ENCODE results near the gene ERP29.
"Not testable (repeated sequence)": the region's sequence is repeated elsewhere in the genome, so short reads cannot be mapped to it uniquely, and the experiment has no call there.

Gene ERP29

DNA sequence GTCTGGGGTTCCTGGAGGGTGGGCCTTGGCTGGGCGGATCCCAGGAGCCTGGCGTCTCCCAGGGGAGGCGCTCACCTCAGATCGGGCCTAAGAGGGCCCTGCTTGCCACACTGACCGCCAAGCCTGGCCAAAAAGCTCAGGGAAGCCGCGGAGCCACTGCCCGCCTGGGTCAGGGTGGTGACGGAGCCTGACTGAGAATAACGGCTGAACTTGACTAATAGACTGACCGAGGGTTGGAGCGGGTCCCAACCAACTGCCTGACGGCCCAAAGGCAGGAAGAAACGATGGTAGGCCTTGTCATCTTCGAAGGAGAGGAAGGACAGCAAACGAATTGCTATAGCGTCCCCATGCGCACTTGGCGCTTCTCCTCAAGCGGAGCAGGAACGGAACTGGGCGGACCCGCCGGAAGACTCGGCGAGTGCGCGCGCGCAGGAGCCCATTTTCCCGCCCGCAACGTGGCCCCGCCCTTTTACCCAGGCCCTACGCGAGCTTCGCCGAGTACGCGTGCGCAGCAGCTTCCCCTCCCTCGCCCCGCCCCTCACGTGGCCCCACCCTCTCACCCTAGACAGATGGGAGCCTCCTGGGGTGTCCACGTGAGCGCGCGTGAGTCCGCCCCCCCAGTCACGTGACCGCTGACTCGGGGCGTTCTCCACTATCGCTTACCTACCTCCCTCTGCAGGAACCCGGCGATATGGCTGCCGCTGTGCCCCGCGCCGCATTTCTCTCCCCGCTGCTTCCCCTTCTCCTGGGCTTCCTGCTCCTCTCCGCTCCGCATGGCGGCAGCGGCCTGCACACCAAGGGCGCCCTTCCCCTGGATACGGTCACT is at the start of gene ERP29, which contains the start of gene TMEM116:
ERP29 (plus strand) TSS at position 652 of the 826 bp plus-strand sequence; CDS start at position 692, 40 bp downstream.
TMEM116 (minus strand) TSS at position 391 of the 826 bp plus-strand sequence. CDS start 7,895 bp downstream, outside the sequence.
- peak; percentile 99 for DNase-seq

DNA sequence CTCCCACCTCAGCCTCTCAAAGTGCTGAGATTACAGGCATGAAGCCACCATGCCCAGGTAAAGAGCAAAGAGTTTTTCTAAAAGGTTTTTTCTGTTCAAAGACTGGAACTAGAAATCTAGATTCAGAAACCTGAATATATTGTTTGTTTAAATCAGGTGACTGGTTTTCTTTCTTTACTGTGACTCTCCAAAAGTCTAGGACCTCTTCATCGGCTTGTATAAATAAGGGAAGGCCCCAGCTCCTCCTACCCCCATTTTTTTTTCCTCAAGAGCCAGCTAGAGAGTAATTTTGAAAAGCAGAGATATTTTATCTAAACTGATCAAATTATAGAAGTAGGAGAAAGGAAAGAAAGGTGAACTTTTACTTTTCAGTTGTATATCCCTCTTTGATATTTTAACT is 48.3 kb upstream of the ERP29 start:
- no peak for DNase-seq

DNA sequence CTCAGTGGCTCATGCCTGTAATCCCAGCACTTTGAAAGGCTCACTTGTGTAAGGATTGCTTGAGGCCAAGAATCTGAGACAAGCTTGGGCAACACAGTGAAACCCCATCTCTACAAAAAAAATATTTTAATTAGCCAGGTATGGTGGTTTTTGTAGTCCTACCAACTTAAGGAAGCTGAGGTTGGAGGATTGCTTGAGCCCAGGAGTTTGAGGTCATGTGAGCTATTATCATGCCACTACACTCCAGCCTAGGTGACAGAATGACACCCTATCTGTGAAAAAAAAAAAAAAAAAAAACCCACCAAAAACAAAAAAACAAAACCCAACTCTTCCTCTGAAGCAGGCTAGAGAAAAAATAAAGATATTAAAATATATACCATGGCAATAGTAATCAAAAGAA is 41.4 kb upstream of the ERP29 start:
- DNase-seq: peak; percentile 35

DNA sequence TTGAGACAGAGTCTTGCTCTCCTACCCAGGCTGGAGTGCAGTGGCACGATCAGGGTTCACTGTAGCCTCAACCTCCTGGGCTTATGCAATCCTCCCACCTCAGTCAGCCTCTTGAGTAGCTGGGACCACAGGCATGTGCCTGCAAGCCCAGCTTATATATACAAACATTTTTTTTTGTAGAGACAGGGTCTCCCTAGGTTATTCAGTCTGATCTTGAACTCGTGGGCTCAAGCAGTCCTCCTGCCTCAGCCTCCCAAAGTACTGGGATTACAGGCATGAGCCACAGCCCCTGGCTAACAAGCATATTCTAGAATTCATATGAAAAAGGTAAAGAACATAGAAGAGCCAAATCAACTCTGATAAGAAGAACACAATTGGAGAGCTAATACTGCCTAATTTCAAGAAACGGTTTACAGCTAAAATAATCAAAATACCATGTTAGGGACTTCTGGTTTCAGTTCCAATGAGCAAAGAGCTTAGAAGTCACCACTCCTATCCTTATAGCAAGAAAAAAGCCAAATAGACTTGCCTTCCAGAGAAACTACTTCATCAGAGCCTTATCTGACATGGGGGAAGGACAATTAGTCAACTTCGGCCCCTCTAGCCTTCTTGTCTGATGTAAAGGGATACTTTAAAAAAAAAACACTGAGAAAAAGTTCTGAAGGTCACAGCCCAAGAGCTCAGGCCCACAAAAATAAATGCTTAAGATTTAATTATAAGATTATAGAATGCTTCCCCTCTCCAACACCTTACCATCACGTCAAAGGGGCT is 37.9 kb upstream of the ERP29 start:
- no peak for DNase-seq

DNA sequence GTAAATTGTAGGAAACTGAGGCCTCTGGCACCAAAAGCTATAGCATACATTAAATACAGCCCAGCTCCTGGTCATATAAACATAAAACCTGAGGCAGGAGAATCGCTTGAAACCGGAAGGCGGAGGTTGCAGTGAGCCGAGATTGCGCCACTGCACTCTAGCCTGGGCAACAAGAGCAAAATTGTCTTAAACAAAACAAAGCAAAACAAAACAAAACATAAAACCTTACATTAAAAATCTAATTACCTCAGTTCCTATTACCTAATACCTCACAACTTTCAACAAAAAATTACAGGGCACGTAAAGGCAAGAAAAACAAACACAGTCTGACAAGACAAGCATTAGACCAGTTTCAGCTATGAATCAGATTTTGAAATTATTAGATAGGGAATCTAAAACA is 36.9 kb upstream of the ERP29 start:
- DNase-seq: no peak

DNA sequence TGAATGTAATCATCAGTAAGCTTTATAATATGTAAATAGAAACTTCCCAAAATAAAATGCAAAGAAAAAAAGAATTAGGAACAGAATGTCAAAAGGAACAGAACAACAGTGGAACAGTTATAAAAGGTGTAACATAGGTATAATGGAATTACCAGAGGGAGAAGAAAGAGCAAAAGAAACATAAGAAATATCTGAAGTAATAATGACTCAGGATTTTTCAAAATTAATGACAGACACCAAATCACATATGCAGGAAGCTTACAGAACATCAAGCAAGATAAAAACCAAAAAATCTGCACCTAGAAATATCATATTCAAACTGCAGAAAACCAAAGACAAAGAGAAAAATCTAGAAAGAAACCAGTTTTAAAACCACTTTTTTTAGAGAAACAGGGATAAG is 36.4 kb upstream of the ERP29 start:
- DNase-seq: no peak

DNA sequence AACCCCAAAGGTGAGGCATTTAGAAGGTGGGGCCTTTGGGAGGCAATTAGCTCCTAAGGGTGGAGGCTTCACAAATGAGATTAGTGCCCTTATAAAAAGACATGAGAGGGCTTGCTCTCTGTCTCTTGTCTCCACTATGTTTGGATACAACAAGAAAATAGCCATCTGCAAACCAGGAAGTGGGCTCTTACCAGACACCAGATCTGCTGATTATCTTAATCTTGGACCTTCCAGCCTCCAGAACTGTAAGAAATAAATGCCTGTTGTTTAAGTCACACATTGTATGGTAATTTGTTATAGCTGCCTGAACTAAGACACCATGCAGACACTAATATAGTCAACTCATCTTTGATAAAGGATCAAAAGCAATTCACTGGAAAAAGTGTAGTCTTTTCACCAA is 34.7 kb upstream of the ERP29 start:
- peak; percentile 62 for DNase-seq

DNA sequence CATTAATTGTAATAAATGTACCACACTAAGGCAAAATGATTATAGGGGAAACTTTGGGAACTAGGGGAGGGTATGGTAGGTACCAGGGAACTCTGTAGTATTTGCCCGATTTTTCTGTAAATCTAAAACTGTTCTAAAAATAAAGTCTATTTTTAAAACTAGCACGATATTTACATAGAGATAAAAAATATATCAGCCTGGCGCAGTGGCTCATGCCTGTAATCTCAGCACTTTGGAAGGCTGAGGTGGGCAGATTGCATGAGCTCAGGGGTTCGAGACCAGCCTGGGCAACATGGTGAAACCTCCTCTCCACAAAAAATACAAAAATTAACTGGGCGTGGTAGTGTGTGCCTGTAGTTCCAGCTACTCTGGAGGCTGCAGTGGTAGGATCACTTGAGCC is 32.6 kb upstream of the ERP29 start:
- no peak for DNase-seq

DNA sequence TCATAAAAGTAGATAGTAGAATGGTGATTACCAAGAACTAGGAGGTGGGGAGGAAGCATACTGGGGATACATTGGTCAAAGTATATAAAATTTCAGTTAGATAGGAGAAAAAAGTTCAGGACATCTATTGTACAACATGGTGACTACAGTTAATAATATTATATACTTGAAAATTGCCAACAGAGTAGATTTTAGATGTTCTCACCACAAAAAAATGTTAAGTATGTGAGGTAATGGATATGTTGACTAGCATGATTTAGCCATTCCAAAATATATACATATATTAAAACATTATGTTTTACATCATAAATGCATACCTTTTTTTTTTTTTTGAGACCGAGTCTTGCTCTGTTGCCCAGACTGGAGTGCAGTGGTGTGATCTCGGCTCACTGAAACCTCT is 31.2 kb upstream of the ERP29 start:
- no peak for DNase-seq

DNA sequence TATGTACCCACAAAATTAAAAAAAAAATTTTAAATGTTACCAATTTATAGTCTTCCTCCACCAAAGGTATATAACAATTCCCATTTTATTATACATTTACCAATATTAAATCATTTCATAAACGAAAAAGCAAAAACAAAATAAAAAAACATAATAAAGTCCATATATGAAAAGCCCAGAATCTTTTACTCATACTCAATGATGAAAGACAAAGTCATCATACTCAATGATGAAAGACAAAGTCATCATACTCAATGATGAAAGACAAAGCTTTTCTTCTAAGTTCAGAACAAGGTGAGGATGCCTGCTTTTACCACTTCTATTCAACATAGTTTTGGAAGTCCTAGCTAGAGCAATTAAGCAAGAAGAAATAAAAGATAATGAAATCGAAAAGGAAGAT is 28.4 kb upstream of the ERP29 start:
- no peak for DNase-seq

DNA sequence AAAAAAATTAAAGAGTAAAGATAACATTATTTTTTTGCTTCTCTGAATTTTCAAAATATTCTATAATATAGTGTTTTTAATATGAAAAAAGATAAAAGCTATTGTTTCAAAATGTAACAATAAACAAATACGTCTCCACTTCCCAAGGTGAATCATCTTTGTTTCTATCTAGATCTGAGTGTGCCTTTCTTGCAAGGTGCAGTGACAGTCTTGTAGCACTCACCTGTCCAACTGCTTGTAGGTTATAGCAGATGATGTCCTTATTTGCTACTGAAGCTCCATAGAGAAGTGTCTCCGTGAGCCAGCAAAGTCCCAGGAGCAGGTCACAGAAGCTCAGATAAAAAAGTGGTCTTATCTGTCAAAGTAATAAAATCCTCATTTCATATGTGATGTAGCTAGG is 21.7 kb upstream of the ERP29 start:
- no peak for DNase-seq

DNA sequence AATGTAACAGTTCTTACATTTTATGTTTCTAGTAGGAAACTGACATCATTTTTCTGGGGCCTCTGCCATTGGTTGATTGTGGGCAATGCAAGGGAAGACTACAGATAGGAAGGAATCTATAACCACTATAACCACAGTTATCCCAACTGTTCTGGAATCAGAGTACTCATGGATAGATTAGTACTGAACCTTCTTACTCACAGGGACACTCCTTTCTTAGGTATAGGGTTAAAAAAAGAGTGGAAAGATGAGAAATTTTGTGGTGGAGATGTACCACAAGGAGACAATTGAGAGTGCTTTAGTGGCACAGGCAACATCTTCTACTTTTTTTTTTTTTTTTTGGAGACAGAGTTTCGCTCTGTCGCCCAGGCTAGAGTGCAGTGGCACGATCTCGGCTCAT is 21.3 kb upstream of the ERP29 start:
- DNase-seq: no peak

DNA sequence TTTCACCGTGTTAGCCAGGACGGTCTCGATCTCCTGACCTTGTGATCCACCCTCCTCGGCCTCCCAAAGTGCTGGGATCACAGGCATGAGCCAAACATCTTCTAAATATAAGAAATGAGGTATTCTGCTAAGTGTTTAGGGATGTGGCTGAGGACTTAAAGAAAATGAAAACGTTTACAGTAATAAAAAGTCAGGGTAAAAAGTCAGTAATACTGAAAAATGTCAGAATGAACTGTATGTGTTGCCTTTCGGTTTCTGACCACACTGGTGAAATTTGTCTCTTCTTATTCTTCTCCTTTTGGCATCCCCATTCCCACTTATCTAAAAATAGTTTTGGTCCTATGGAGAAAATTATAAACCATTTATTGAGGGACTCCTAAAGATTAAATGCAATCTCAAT is 20.8 kb upstream of the ERP29 start:
- no peak for DNase-seq

DNA sequence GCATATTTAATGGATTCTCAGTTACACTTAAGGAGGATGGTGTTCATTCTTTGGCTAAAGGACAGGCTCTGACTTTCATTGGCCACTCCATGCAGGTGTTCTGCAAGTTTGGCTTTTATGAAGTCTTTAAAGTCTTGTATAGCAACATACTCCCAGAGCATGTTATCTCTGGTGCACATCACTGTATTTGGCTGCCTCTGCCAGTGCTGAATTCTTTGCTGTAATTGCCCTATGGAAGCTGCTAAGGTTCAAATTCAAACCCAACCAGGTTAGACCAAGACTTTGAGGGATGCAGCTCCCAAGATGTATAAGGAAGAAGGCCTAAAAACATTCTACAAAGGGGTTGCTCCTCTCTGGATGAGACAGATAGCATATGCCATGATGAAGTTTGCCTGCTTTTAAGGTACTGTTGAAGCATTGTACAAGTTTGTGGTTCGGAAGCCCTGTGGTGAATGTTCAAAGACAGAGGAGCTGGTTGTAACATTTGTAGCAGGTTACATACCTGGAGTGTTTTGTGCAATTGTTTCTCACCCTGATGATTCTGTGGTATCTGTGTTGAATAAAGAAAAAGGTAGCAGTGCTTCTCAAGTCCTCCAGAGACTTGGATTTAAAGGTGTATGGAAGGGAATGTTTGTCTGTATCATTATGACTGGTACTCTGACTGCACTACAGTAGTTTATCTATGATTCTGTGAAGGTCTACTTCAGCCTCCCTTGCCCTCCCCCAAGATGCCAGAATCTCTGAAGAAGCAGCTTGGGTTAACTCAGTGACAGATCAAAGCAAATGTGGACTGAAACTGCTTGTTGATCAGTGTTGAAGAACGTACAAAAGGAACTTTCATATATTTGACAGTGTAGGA is 19.7 kb upstream of the ERP29 start:
- DNase-seq: no peak

DNA sequence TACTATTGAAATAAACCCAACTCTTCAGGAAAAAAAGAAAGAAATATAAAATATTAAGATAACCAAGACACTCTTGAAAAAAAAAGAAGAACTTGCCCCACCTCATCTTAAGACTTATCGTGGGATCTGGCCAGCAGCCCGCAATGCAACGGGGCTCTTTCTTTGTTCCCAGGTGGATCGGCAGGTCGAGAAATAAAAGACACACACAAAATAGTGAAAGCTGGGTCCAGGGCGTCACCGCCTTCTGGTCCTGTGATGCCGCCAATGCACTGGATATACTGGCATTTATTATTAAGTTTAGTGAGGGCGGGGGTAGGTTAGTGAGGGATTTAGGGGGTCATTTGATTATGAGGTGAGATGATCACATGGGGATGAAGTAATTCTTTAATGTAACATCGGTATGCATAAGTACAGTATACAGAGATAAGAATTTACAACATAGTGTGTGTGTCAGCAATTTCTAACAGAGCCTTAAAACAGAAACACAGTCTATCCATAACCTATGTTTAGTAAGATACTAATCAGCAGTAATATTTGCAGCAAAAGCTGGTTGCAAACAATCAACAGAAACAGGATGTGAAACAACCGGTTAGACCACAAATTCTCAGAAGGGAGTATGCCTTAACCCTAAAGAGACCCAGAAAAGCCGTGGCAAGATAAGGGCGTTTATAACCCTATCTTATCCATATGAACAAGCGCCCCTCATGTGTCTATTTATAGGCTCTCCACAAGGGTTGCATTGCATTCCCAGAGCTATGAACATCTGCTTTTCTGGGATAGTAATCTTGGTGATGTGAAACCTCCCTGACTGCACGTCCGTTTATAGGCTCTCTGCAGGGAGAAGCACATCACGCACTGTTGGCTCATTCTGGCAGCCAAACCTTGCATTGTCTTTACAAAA is 18.8 kb upstream of the ERP29 start:
- DNase-seq: peak; percentile 81

DNA sequence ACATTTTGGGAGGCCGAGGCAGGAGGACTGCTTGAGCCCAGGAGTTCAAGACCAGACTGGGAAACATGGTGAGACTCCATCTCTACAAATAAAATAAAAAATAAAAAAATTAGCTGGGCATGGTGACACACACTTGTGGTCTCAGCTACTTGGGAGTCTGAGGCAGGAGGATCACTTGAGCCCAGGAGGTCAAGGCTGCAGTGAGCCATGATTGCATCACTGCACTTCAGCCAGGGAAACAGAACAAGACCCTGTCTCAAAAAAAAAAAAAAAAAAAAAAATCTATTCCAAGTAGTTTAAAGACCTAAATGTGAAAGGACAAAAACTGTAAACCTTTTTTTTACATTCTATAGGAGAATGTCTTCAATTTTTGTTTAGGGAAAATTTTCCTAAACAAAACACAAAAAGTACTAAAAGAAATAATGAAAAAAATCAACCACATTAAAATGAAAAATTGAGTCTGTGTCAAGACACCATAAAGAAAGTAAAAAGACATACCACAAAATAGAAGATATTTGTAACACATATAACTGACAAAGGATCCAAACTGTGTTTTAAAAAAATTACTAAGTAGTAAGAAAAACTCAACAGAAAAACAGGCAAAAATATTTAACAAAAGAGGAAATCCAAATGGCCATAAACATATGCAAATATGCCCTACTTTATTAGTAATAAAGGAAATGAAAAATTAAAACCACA is 17.3 kb upstream of the ERP29 start:
- DNase-seq: no peak

DNA sequence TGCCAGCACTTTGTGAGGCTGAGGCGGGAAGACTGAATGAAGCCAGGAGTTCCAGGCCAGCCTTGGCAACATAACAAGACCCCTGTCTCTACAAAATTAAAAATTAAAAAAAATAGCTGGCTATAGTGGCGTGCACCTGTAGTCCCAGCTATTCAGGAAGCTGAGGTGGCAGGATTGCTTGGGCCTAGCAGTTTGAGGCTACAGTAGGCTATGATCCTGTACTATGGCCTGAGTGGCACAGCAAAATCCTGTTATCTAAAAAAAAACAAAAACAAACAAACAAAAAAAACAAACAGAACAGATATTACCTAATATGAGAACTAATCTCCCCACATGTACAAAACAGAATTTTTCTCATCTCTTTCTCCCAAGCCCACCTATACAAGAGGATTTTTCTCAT is 15.9 kb upstream of the ERP29 start:
- DNase-seq: no peak

DNA sequence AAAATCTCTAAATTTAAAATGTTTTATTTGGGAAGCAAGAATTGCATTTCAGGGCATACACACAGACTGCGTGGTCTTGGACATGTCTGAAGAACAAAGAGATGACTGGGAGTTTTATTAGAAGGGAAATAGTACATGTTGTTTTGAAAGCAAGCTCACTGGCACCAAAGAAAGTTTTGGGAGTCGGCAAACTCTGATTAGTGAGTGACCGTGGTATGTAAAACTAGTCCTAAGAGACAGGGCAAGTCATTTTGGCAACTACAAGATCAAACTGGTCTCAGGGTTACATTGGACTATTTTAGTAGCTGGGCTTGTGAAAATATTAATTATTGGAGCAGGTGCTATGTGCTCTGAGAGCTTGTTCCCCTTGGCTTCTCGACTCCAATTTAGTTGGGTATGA is 15.2 kb upstream of the ERP29 start:
- DNase-seq: no peak

DNA sequence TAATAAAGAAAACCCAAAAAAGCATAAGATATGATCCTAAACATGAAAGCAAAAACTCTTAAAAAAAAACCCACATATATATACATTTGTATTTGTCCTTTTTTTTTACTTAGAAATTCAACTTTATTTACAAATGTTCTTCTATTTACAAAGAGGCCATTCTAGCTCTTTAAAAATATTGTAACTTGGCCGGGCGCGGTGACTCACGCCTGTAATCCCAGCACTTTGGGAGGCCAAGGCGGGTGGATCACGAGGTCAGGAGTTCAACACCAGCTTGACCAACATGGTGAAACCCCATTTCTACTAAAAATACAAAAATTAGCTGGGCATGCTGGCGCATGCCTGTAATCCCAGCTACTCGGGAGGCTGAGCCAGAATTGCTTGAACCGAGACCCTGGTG is 14.1 kb upstream of the ERP29 start:
- not testable (repeated sequence) for DNase-seq

DNA sequence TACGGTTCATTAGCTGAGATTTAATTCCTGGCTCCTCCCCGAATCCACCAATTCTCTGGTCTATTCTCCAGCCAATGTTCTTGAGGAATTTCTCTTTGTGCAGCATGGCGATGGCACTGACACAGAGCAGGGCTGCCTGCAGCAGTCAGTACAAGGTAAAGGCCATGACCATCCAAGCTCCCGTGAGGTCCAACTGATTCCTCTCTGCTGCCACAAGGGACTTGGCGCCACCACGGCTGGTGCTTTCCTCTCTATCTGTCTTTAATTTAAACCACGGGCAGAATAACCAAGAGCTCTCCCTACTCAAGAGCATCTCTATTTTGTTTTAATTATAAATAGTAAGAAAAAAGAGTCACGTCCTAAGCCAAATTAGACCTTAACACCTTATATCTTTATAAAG is 12.4 kb upstream of the ERP29 start:
- no peak for DNase-seq

DNA sequence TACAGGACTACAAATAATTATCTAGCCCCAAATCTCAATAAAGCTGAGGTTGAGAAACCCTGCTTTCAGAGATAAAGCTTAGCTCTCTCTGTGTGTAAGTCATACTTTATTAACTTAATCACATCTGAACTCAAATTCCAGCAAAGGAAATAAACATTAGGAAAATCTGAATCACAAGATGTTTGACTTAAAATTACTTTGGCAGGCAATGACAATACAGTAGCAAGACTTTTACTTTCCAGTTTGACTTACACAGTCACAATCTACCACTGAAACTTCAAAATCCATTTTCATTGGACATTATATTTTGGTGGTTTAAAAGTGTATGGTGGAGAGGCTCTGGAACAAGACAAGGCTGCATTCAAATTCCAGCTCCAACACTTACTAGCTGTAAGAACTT is 11.7 kb upstream of the ERP29 start:
- DNase-seq: no peak

DNA sequence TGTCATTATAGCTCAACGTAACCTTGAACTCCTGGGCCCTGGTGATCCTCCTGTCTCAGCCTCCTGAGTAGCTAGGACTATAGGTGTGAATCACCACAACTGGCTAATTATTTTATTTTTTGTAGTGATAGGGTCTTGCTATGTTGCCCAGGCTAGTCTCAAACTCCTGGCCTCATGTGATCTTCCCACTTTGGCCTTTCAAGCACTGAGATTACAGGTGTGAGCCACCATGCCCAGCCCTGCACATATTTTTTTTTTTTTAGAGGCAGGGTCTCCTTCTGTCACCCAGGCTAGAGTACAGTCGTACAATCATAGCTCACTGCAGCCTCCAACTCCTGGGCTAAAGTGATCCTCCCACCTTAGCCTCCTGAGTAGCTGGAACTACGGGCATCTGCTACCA is 9.2 kb upstream of the ERP29 start:
- DNase-seq: no peak

Measured in hematopoietic multipotent progenitor cell treated with erythropoietin and hydrocortisone succinate and interleukin-3 and kit ligand, for 4 days (in vitro differentiated cells).